Fibroblast of pulmonary artery (primary cell): ENCODE measurements around the gene GRAMD2B.
A peak's percentile ranks its signal among the peaks of the same experiment; 100 is the strongest.
"Not testable (repeated sequence)": the region's sequence is repeated elsewhere in the genome, so short reads cannot be mapped to it uniquely, and the experiment has no call there.

Experiments used
- DNase-seq: peaks from one replicate; pipeline ENCODE4 v3.0.0-alpha.2; 2010; ENCODE audit warnings: low read depth
- H3K4me3 ChIP-seq: replicated peaks from 2 replicates; pipeline ENCODE4 v1.5.1; 2011; ENCODE audit warnings: low read depth, mild to moderate bottlenecking, control low read depth, low read length, moderate library complexity
- TF ChIP-seq, protein P1 (sequence below): IDR thresholded peaks from 2 replicates; pipeline ENCODE4 v1.5.1; 2011; ENCODE audit warnings: mild to moderate bottlenecking, control low read depth, low read length, inconsistent platforms; ENCODE audit errors: missing control alignments

GRAMD2B gene

GRCh38 chr5:126514131-126514557 lies 90.9 kb downstream of the GRAMD2B start:
- no peak overlapping the region for H3K4me3 ChIP-seq
- DNase-seq = peak; percentile 58
- TF ChIP-seq, protein P1, sequence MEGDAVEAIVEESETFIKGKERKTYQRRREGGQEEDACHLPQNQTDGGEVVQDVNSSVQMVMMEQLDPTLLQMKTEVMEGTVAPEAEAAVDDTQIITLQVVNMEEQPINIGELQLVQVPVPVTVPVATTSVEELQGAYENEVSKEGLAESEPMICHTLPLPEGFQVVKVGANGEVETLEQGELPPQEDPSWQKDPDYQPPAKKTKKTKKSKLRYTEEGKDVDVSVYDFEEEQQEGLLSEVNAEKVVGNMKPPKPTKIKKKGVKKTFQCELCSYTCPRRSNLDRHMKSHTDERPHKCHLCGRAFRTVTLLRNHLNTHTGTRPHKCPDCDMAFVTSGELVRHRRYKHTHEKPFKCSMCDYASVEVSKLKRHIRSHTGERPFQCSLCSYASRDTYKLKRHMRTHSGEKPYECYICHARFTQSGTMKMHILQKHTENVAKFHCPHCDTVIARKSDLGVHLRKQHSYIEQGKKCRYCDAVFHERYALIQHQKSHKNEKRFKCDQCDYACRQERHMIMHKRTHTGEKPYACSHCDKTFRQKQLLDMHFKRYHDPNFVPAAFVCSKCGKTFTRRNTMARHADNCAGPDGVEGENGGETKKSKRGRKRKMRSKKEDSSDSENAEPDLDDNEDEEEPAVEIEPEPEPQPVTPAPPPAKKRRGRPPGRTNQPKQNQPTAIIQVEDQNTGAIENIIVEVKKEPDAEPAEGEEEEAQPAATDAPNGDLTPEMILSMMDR = no peak

DNA sequence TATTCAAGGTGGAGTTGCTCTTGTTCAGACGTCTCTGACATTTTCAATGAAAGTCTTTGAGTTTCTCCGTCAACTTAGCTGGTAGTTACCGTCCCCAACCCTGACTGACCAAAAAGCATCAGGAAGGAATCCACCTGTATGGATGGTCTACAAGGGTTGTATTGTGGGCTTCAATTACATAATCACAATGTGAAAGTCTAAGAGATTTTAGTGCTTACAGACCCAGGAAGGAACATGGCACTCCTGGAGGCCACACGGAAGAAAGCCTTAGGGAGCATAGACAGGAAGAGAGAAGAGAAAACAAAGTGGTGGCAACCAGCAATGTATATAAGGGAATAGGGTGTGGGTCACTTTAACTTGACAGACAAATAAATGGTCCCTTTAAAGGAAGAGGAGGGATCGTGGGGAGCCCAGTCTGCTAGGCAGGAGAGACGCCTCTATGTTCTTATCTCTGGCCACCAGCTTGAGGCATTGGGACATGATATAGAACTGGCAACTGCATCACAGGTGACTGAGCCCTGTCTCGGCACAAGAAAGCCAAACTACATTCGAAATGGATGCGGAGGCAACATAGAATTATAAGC lies 91.4 kb downstream of the GRAMD2B start:
- H3K4me3 ChIP-seq = no peak overlapping the region
- no peak for DNase-seq
- TF ChIP-seq, protein P1 = no peak

GRCh38 chr5:126515337-126515736 lies 92.1 kb downstream of the GRAMD2B start:
- TF ChIP-seq, protein P1 = no peak
- no peak overlapping the region for H3K4me3 ChIP-seq
- no peak for DNase-seq

DNA sequence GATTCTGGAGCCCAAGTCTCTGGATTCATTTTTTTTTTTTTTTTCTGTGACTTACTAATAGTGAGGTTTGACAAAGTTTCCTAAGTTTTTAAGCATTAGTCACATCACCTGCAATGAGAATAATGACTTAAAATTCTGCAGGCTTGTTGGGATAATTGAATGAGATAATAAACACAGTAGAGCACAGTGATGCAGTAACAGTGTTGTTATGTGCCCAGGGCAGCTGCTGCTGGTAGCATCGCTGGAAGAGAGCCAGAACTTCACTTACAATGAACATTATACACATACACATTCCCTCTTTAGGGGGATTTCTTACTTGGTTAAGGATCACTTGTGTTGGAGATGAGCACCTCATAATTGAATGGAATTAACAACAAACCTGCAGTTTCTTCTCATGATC lies 92.9 kb downstream of the GRAMD2B start:
- TF ChIP-seq, protein P1 = no peak
- DNase-seq = no peak

DNA sequence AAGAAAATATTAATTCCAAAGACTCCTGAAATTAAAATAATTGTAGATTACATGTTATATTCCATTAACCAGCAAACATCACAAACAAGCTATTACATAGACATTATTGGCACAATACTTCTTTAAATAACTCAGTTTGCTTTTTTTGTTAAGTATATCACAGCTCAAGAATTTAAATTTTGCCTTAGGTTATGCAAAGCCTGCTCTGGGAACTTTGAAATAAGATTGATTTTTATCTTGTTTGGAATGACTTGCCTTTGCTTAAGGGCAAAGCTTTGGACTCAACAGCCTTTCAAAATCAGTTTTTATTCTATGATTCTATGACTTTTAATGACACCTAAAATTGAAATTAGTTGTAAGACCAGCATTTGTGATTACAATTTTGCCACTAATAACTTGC lies 93.6 kb downstream of the GRAMD2B start:
- TF ChIP-seq, protein P1 = no peak
- no peak for DNase-seq
- no peak overlapping the region for H3K4me3 ChIP-seq

More for the DNA sequence above, 92.9 kb downstream of the GRAMD2B start:
- no peak overlapping the region for H3K4me3 ChIP-seq

- H3K4me3 ChIP-seq, DNase-seq: not testable (repeated sequence)
Measured at GRCh38 chr5:126519223-126519622, 96.0 kb downstream of the GRAMD2B start.

- peak overlapping the region; percentile 1 for H3K4me3 ChIP-seq
- DNase-seq = peak; percentile 46
Measured at GRCh38 chr5:126519637-126520592, 96.7 kb downstream of the GRAMD2B start.

More at GRCh38 chr5:126519637-126520592, 96.7 kb downstream of the GRAMD2B start:
- TF ChIP-seq, protein P1 = no peak
